Measurements from ENCODE around the gene BEGAIN. TPM values are rescaled to one million over a fixed set of nuclear protein-coding genes. Genes with fewer than 3 reads are reported as not detected.

BEGAIN gene
- total and polyA plus RNA-seq, 2 experiments from 2014 or later, result 0.11 to 0.65 TPM

DNA sequence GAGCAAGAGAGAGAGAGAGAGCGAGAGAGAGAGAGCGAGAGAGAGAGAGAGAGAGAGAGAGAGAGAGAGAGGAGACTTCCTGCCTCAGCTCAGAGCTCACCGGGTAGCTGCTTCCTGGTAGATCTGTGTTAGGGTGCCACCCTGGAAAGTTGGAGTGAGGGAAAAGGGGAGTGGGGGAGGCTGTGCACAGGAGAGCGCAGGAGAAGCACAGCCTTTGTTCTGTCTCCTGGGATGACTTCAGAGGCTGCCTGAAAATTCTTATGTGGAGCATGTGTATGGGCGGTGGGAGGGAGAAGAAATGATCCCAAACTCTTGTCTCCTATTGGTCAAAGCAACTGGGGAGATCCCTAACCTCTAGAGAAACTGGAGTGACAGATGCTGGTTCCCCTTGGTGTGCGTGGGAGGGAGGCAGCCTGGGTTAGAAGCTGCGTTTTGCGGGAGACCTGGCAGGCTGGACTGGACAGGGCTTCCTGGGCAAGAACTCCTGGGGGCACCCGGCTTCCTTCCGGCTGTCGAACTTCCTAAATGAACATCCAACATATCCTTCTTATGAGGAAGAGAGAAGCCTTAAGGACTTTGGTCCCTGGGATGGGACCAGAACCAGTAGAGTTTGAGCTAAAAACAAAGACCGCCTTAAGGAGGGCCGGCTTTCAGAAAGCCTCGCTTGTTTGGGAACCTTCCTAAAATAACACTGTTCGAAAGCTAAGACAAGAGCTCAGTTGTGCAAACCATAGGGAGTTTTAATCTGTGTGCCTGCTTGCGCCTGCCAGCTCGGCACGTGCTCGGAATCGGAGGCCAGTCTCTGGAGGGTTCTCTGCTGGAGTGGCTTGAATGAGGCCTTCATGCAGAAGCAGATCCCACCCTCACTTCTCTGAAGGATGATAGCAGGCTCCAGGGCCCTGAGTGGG lies 30.4 kb upstream of the BEGAIN start:
- WGBS, 2 experiments (ENCODE audit: low coverage in 1 of 2, low lambda C conversion rate in 2 of 2, missing lambda C conversion rate in 2 of 2), result 39 to 40% methylated on average over 18 to 20 of the region's 20 CpGs
- TF ChIP-seq EZH2 (IDR thresholded peaks at IDR 0.05; ENCODE audit: insufficient read depth, poor library complexity, severe bottlenecking) (no peak), EZH2phosphoT487 (IDR thresholded peaks at IDR 0.05; ENCODE audit: insufficient read depth, low read depth) (no peak)
- peak; percentile 21 for DNase-seq
- Histone ChIP-seq H3K9me3 (ENCODE audit: low read depth) (no peaks in the 10 kb centered on the region), H3K27me3 (replicated peaks; ENCODE audit: insufficient read depth) (peaks cover 64% of the 10 kb centered on the region), H2AFZ (no peak overlapping the region), H3K36me3 (ENCODE audit: low read depth) (no peaks in the 10 kb centered on the region), H4K20me1 (ENCODE audit: insufficient read depth) (no peaks in the 10 kb centered on the region), H3K4me1 (ENCODE audit: insufficient read depth) (no peaks in the 10 kb centered on the region), H3K4me3 (no peak overlapping the region), H3K79me2 (ENCODE audit: insufficient read depth) (no peaks in the 10 kb centered on the region), H3F3A (ENCODE audit: insufficient read depth) (no peaks in the 10 kb centered on the region), H3K9ac (no peak overlapping the region), H3K9me2 (ENCODE audit: insufficient read depth) (no peaks in the 10 kb centered on the region), H3K27ac (no peak overlapping the region), H3K4me2 (ENCODE audit: unreplicated experiment) (no peak overlapping the region)
- in situ Hi-C loops (cut with MboI), result no loop called here

- WGBS, 2 experiments (ENCODE audit: low coverage in 1 of 2, low lambda C conversion rate in 2 of 2, missing lambda C conversion rate in 2 of 2), result 50 to 52% methylated on average over 10 of the region's 10 CpGs
- in situ Hi-C loops (cut with MboI), result no loop called here
Measured at GRCh38 chr14:100616854-100617409, 29.7 kb upstream of the BEGAIN start.

DNA sequence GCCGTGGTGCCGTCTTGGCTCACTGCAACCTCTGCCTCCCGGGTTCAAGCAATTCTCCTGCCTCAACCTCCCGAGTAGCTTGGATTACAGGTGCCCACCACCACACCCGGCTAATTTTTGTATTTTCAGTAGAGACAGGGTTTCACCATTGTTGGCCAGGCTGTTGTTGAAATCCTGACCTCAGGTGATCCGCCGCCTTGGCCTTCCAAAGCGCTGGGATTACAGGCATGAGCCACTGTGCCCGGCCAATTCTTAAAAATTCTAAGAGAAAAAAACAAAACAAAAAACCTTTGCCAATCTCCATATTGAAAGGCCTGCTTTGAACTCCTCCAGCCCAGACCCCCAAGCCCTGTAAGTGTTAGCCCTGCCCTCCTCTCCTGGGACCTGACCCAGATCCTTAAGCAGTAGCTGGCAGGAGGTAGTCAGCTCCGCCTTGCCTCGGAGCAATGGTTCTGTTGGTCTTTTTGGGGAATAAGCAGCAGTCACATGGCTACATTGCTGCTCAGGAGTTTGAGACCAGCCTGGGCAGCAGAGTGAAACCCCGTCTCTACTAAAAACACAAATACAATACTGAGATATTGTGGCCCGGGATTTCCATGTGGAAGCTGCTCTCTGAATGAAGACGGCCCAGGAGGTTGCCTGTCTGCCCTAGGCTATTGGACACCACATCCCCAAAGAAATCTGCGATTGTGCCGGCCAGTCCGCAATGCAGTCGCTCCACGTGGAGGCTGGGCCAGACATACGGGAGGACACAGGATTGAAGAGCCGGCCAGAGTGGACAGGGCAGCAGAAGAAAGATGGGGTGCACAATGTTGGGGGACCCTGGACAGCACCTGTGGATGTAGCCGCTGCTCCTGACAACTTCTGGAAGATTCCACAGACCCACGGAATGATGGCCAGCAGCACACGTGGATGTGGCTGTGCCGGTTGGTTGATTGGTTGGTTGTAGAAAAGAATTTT lies 28.8 kb upstream of the BEGAIN start:
- peaks cover 59% of the 10 kb centered on the region for H3K27me3 ChIP-seq (replicated peaks; ENCODE audit: insufficient read depth)
- no peak overlapping the region for H3K27ac ChIP-seq
- H4K20me1 ChIP-seq (ENCODE audit: insufficient read depth), result no peaks in the 10 kb centered on the region
- no peak overlapping the region for H3K9ac ChIP-seq
- no peak overlapping the region for H2AFZ ChIP-seq
- no peak overlapping the region for H3K4me3 ChIP-seq
- in situ Hi-C loops (cut with MboI), result no loop called here
- no peak overlapping the region for H3K4me2 ChIP-seq (ENCODE audit: unreplicated experiment)
- H3K9me2 ChIP-seq (ENCODE audit: insufficient read depth), result no peaks in the 10 kb centered on the region
- H3K4me1 ChIP-seq (ENCODE audit: insufficient read depth), result no peaks in the 10 kb centered on the region
- no peaks in the 10 kb centered on the region for H3K36me3 ChIP-seq (ENCODE audit: low read depth)
- TF ChIP-seq EZH2phosphoT487 (IDR thresholded peaks at IDR 0.05; ENCODE audit: insufficient read depth, low read depth) (no peak), EZH2 (IDR thresholded peaks at IDR 0.05; ENCODE audit: insufficient read depth, poor library complexity, severe bottlenecking) (no peak)
- WGBS, 2 experiments (ENCODE audit: low coverage in 1 of 2, low lambda C conversion rate in 2 of 2, missing lambda C conversion rate in 2 of 2), result 72 to 75% methylated on average over 25 of the region's 25 CpGs
- H3K9me3 ChIP-seq (ENCODE audit: low read depth), result no peaks in the 10 kb centered on the region
- H3F3A ChIP-seq (ENCODE audit: insufficient read depth), result no peaks in the 10 kb centered on the region
- DNase-seq, result no peak
- no peaks in the 10 kb centered on the region for H3K79me2 ChIP-seq (ENCODE audit: insufficient read depth)

More at GRCh38 chr14:100616854-100617409, 29.7 kb upstream of the BEGAIN start:
- Histone ChIP-seq H3K4me1 (ENCODE audit: insufficient read depth) (no peaks in the 10 kb centered on the region), H3K27me3 (replicated peaks; ENCODE audit: insufficient read depth) (peaks cover 59% of the 10 kb centered on the region), H3K27ac (no peak overlapping the region), H3F3A (ENCODE audit: insufficient read depth) (no peaks in the 10 kb centered on the region), H3K4me3 (no peak overlapping the region), H3K9me2 (ENCODE audit: insufficient read depth) (no peaks in the 10 kb centered on the region), H3K9me3 (ENCODE audit: low read depth) (no peaks in the 10 kb centered on the region), H3K79me2 (ENCODE audit: insufficient read depth) (no peaks in the 10 kb centered on the region), H3K36me3 (ENCODE audit: low read depth) (no peaks in the 10 kb centered on the region), H4K20me1 (ENCODE audit: insufficient read depth) (no peaks in the 10 kb centered on the region), H3K4me2 (ENCODE audit: unreplicated experiment) (no peak overlapping the region), H3K9ac (no peak overlapping the region), H2AFZ (no peak overlapping the region)
- no peak for DNase-seq
- TF ChIP-seq EZH2 (IDR thresholded peaks at IDR 0.05; ENCODE audit: insufficient read depth, poor library complexity, severe bottlenecking), result no peak
- TF ChIP-seq EZH2phosphoT487 (IDR thresholded peaks at IDR 0.05; ENCODE audit: insufficient read depth, low read depth), result no peak

- Histone ChIP-seq H3K9ac (no peak overlapping the region), H3K27ac (no peak overlapping the region), H3K9me2 (ENCODE audit: insufficient read depth) (no peaks in the 10 kb centered on the region), H3K4me1 (ENCODE audit: insufficient read depth) (no peaks in the 10 kb centered on the region), H3K4me2 (ENCODE audit: unreplicated experiment) (no peak overlapping the region), H3F3A (ENCODE audit: insufficient read depth) (no peaks in the 10 kb centered on the region), H3K9me3 (ENCODE audit: low read depth) (no peaks in the 10 kb centered on the region), H2AFZ (no peak overlapping the region), H3K36me3 (ENCODE audit: low read depth) (no peaks in the 10 kb centered on the region), H4K20me1 (ENCODE audit: insufficient read depth) (no peaks in the 10 kb centered on the region), H3K79me2 (ENCODE audit: insufficient read depth) (no peaks in the 10 kb centered on the region), H3K4me3 (no peak overlapping the region), H3K27me3 (replicated peaks; ENCODE audit: insufficient read depth) (peaks cover 48% of the 10 kb centered on the region)
- DNase-seq, result no peak
- no peak for TF ChIP-seq EZH2 (IDR thresholded peaks at IDR 0.05; ENCODE audit: insufficient read depth, poor library complexity, severe bottlenecking)
- TF ChIP-seq EZH2phosphoT487 (IDR thresholded peaks at IDR 0.05; ENCODE audit: insufficient read depth, low read depth), result no peak
- in situ Hi-C loops (cut with MboI), result no loop called here
Measured at GRCh38 chr14:100614803-100615202, 27.6 kb upstream of the BEGAIN start.

Measured in GM23248 (cell line).